ENCODE data around the gene MICAL3.
"Not testable (repeated sequence)": the region's sequence is repeated elsewhere in the genome, so short reads cannot be mapped to it uniquely, and the experiment has no call there.

DNA sequence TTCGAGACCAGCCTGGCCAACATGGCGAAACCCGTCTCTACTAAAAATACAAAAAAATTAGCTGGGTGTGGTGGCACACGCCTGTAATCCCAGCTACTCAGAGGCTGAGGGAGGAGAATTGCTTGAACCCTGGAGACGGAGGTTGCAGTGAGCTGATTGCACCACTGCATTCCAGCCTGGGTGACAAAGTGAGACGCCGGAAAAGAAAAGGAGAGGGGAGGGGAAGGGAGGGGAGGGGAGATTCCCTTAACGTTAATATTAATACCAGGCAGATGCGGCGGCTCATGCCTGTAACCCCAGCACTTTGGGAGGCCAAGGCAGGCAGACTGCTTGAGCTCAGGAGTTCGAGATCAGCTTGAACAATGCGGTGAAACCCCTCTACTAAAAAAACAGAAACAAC is 26.8 kb upstream of the MICAL3 start:
- TF ChIP-seq POLR2AphosphoS5, POLR2A, EP300 (IDR thresholded peaks at IDR 0.05): not testable (repeated sequence)
- TF ChIP-seq, protein P1, sequence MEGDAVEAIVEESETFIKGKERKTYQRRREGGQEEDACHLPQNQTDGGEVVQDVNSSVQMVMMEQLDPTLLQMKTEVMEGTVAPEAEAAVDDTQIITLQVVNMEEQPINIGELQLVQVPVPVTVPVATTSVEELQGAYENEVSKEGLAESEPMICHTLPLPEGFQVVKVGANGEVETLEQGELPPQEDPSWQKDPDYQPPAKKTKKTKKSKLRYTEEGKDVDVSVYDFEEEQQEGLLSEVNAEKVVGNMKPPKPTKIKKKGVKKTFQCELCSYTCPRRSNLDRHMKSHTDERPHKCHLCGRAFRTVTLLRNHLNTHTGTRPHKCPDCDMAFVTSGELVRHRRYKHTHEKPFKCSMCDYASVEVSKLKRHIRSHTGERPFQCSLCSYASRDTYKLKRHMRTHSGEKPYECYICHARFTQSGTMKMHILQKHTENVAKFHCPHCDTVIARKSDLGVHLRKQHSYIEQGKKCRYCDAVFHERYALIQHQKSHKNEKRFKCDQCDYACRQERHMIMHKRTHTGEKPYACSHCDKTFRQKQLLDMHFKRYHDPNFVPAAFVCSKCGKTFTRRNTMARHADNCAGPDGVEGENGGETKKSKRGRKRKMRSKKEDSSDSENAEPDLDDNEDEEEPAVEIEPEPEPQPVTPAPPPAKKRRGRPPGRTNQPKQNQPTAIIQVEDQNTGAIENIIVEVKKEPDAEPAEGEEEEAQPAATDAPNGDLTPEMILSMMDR (IDR thresholded peaks at IDR 0.05) = not testable (repeated sequence)
